ENCODE measurements around the gene DPEP1.

The DPEP1 gene

GRCh38 chr16:89599902-89600301 is 13.5 kb upstream of the DPEP1 start:
- in situ Hi-C loops (cut with HindIII; ENCODE audit: low sequenced_read_pairs) = no loop called here
- DNase-seq (ENCODE audit: low read depth) = no peak
- no peak overlapping the region for H3K4me3 ChIP-seq (ENCODE audit: low read depth, low read length)
- TF ChIP-seq, protein P1, sequence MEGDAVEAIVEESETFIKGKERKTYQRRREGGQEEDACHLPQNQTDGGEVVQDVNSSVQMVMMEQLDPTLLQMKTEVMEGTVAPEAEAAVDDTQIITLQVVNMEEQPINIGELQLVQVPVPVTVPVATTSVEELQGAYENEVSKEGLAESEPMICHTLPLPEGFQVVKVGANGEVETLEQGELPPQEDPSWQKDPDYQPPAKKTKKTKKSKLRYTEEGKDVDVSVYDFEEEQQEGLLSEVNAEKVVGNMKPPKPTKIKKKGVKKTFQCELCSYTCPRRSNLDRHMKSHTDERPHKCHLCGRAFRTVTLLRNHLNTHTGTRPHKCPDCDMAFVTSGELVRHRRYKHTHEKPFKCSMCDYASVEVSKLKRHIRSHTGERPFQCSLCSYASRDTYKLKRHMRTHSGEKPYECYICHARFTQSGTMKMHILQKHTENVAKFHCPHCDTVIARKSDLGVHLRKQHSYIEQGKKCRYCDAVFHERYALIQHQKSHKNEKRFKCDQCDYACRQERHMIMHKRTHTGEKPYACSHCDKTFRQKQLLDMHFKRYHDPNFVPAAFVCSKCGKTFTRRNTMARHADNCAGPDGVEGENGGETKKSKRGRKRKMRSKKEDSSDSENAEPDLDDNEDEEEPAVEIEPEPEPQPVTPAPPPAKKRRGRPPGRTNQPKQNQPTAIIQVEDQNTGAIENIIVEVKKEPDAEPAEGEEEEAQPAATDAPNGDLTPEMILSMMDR (IDR thresholded peaks at IDR 0.05; ENCODE audit: low read depth, low read length, missing control alignments) = no peak

- TF ChIP-seq, protein P1 (IDR thresholded peaks at IDR 0.05; ENCODE audit: low read depth, low read length, missing control alignments) = no peak
- no peak for DNase-seq (ENCODE audit: low read depth)
- in situ Hi-C loops (cut with HindIII; ENCODE audit: low sequenced_read_pairs) = no loop called here
- no peak overlapping the region for H3K4me3 ChIP-seq (ENCODE audit: low read depth, low read length)
These were observed 13.0 kb upstream of the DPEP1 start for GRCh38 chr16:89600427-89600826.

GRCh38 chr16:89600956-89601355 is 12.5 kb upstream of the DPEP1 start:
- TF ChIP-seq, protein P1 (IDR thresholded peaks at IDR 0.05; ENCODE audit: low read depth, low read length, missing control alignments) = no peak
- H3K4me3 ChIP-seq (ENCODE audit: low read depth, low read length) = no peak overlapping the region
- in situ Hi-C loops (cut with HindIII; ENCODE audit: low sequenced_read_pairs) = no loop called here
- no peak for DNase-seq (ENCODE audit: low read depth)

DNA sequence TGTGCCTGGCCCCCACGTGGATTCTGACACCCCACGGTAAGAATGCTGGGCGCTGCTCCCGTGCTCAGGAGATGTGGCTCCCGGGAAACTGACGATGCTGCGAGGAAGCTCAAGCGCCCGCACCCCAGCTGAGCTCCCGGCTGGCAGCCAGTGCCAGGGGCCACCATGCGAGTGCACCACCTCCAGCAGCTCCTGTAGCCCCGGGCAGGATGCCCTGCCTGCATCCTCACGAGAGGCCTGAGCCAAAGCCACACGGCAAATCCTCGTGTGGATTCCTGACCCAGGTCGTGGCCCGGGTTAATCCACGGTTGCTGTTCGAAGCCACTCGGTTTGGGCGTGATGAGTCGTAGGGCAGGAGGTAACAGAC is 11.6 kb upstream of the DPEP1 start:
- TF ChIP-seq, protein P1 (IDR thresholded peaks at IDR 0.05; ENCODE audit: low read depth, low read length, missing control alignments) = no peak
- H3K4me3 ChIP-seq (ENCODE audit: low read depth, low read length) = no peak overlapping the region
- in situ Hi-C loops (cut with HindIII; ENCODE audit: low sequenced_read_pairs) = no loop called here
- DNase-seq (ENCODE audit: low read depth) = no peak

- TF ChIP-seq, protein P1 (IDR thresholded peaks at IDR 0.05; ENCODE audit: low read depth, low read length, missing control alignments) = no peak
- H3K4me3 ChIP-seq (ENCODE audit: low read depth, low read length) = no peak overlapping the region
- in situ Hi-C loops (cut with HindIII; ENCODE audit: low sequenced_read_pairs) = no loop called here
- no peak for DNase-seq (ENCODE audit: low read depth)
These were observed 11.0 kb upstream of the DPEP1 start for GRCh38 chr16:89602273-89602951.

- in situ Hi-C loops (cut with HindIII; ENCODE audit: low sequenced_read_pairs) = no loop called here
- TF ChIP-seq, protein P1 (IDR thresholded peaks at IDR 0.05; ENCODE audit: low read depth, low read length, missing control alignments) = no peak
- no peak overlapping the region for H3K4me3 ChIP-seq (ENCODE audit: low read depth, low read length)
- no peak for DNase-seq (ENCODE audit: low read depth)
These were observed 10.4 kb upstream of the DPEP1 start for GRCh38 chr16:89602952-89603590.

All from astrocyte of the cerebellum (primary cell).